HS-5 (cell line): ENCODE data around the gene PRR35.
"Not testable (repeated sequence)": the region's sequence is repeated elsewhere in the genome, so short reads cannot be mapped to it uniquely, and the experiment has no call there.

Experiments
- DNase-seq: peaks from one replicate; pipeline ENCODE4 v3.0.0-alpha.2; 2012; ENCODE audit warnings: low read depth

Gene PRR35

GRCh38 chr16:595094-595528, 34.9 kb downstream of the PRR35 start:
- no peak for DNase-seq

- no peak for DNase-seq
Observed at GRCh38 chr16:595942-596735, 35.9 kb downstream of the PRR35 start.

GRCh38 chr16:596736-597060, 36.5 kb downstream of the PRR35 start:
- no peak for DNase-seq

GRCh38 chr16:597655-598054, 37.5 kb downstream of the PRR35 start:
- DNase-seq = not testable (repeated sequence)

- DNase-seq = no peak
Observed at GRCh38 chr16:598823-599739, 38.9 kb downstream of the PRR35 start.

GRCh38 chr16:600781-601180, 40.6 kb downstream of the PRR35 start:
- DNase-seq = no peak

- no peak for DNase-seq
Observed at GRCh38 chr16:603933-604332, 43.7 kb downstream of the PRR35 start.

- DNase-seq = no peak
Observed at GRCh38 chr16:606656-607307, 46.6 kb downstream of the PRR35 start.

GRCh38 chr16:608019-608418, 47.8 kb downstream of the PRR35 start:
- DNase-seq = no peak

- no peak for DNase-seq
Observed at GRCh38 chr16:609316-609715, 49.1 kb downstream of the PRR35 start.

- no peak for DNase-seq
Observed at GRCh38 chr16:609984-610383, 49.8 kb downstream of the PRR35 start.

- no peak for DNase-seq
Observed at GRCh38 chr16:610513-611381, 50.6 kb downstream of the PRR35 start.

- DNase-seq = no peak
Observed at GRCh38 chr16:615122-615521, 54.9 kb downstream of the PRR35 start.
